ENCODE measurements around the gene PTDSS2.
"Not testable (repeated sequence)": the region's sequence is repeated elsewhere in the genome, so short reads cannot be mapped to it uniquely, and the experiment has no call there.

The PTDSS2 gene

DNA sequence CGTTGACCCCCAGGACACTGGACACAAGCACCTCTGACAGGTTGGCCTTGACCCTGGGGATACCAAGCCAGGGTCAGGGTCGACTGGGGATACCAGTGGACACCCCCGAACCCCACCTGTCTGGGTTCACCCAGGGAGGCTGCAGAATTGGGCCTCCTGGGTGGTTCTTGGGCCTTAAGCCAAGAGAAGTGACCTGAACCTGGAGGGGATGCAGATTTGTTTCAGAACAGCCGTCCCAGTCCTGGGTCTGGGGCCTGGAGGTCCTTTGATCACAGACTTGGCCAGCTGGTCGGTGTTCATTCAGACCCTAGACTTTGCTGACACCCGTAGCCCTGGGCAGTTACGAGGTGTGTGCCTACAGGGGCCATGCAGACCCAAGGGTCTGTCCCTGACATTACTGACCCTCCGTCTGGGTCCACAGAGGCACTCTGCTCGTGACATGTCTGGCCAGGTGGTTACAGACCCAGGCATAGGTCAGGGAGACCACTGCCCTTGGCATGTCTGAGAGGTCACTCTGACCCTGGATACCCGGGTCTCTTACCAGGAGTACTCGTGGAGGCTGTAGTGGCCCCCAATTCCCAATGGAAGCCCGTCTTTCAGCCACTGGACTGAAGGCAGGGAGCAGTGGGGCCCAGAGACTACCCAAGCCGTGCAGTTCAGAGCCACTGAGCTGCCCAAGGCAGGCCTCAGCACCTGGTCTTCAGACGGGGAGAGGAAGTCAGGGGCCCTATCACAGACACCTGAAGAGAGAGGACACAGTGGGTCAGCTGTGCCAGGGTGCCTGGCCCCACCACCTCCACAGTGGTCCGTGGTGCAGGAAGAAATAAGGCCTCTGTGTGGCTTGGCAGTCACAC lies 41.7 kb upstream of the PTDSS2 start:
- H3K4me1 ChIP-seq (ENCODE audit: insufficient read depth, low read length) = peaks cover 12% of the 10 kb centered on the region
- H3K4me3 ChIP-seq (ENCODE audit: low read depth in 1 of 2, low read length in 2 of 2) = no peak overlapping the region
- H3K27me3 ChIP-seq (ENCODE audit: control insufficient read depth in 1 of 2, insufficient read depth in 2 of 2, low read length in 2 of 2) = no peaks in the 10 kb centered on the region
- no peaks in the 10 kb centered on the region for H3K36me3 ChIP-seq (ENCODE audit: insufficient read depth, low read length)
- H3K9me3 ChIP-seq (ENCODE audit: low read length) = no peaks in the 10 kb centered on the region
- no peak overlapping the region for H3K27ac ChIP-seq (ENCODE audit: low read depth, low read length)
- no peak overlapping the region for H3K9ac ChIP-seq (ENCODE audit: low read length)

- Histone ChIP-seq H3K9me3 (ENCODE audit: low read length) (no peaks in the 10 kb centered on the region), H3K9ac (ENCODE audit: low read length) (no peak overlapping the region), H3K4me3 (ENCODE audit: low read depth in 1 of 2, low read length in 2 of 2) (no peak overlapping the region), H3K4me1 (ENCODE audit: insufficient read depth, low read length) (peaks cover 12% of the 10 kb centered on the region), H3K36me3 (ENCODE audit: insufficient read depth, low read length) (no peaks in the 10 kb centered on the region), H3K27ac (ENCODE audit: low read depth, low read length) (no peak overlapping the region), H3K27me3 (ENCODE audit: control insufficient read depth in 1 of 2, insufficient read depth in 2 of 2, low read length in 2 of 2) (no peaks in the 10 kb centered on the region)
Observed at GRCh38 chr11:409008-409599, 41.0 kb upstream of the PTDSS2 start.

DNA sequence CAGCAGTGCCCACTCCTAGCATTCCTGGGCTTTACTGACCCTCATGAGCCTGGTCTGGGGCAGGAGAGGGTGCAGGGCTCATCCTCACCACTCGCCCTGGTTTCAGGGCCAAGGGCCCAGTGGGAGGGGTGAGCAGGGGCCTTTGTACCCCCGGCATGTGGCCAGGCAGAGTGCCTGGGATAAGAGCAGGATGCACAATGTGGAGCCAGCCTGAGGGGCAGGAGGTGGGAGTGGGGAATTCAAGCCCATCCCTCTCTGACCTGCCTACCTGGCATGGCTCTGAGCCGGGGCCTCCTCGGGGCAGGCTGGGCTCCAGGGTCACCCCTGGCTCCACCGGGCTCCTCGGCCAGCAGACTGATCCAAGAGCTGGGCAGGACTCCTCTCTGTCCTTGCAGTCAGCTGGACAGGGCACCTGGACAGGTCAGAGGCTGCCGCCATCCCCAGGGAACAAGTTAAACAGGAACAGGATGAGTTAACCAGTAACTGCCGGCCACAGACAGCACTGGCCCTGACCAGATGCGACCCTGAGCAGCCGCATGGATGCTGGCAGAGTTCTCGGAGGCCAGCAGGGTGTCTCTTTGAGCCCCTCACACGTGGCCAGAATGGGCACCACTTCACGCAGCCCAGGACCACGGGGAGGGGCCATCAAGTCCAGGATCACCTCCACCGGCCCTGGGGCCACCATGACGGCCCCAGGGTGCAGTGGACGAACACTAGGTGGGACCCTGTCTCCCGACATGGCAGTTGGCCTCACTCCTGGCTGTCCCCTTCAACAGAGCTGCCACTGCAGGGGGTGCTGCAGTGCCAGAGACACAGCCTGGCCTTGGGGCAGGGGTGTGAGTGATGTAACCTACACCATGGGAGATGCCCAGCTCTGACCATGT lies 40.2 kb upstream of the PTDSS2 start:
- H3K4me3 ChIP-seq (ENCODE audit: low read depth in 1 of 2, low read length in 2 of 2) = no peak overlapping the region
- no peaks in the 10 kb centered on the region for H3K36me3 ChIP-seq (ENCODE audit: insufficient read depth, low read length)
- H3K9ac ChIP-seq (ENCODE audit: low read length) = no peak overlapping the region
- peaks cover 12% of the 10 kb centered on the region for H3K4me1 ChIP-seq (ENCODE audit: insufficient read depth, low read length)
- H3K9me3 ChIP-seq (ENCODE audit: low read length) = no peaks in the 10 kb centered on the region
- no peak overlapping the region for H3K27ac ChIP-seq (ENCODE audit: low read depth, low read length)
- no peaks in the 10 kb centered on the region for H3K27me3 ChIP-seq (ENCODE audit: control insufficient read depth in 1 of 2, insufficient read depth in 2 of 2, low read length in 2 of 2)

GRCh38 chr11:410711-411110 lies 39.4 kb upstream of the PTDSS2 start:
- H3K9me3 ChIP-seq (ENCODE audit: low read length); H3K4me3 ChIP-seq (ENCODE audit: low read depth in 1 of 2, low read length in 2 of 2); H3K9ac ChIP-seq (ENCODE audit: low read length); H3K36me3 ChIP-seq (ENCODE audit: insufficient read depth, low read length); H3K4me1 ChIP-seq (ENCODE audit: insufficient read depth, low read length); H3K27me3 ChIP-seq (ENCODE audit: control insufficient read depth in 1 of 2, insufficient read depth in 2 of 2, low read length in 2 of 2); H3K27ac ChIP-seq (ENCODE audit: low read depth, low read length): not testable (repeated sequence)

GRCh38 chr11:411520-411919 lies 38.6 kb upstream of the PTDSS2 start:
- H3K4me1 ChIP-seq (ENCODE audit: insufficient read depth, low read length); H3K9ac ChIP-seq (ENCODE audit: low read length); H3K36me3 ChIP-seq (ENCODE audit: insufficient read depth, low read length); H3K4me3 ChIP-seq (ENCODE audit: low read depth in 1 of 2, low read length in 2 of 2); H3K9me3 ChIP-seq (ENCODE audit: low read length); H3K27ac ChIP-seq (ENCODE audit: low read depth, low read length): not testable (repeated sequence)
- peaks cover 0 to 15% of the 10 kb centered on the region in 2 donors for H3K27me3 ChIP-seq (ENCODE audit: control insufficient read depth in 1 of 2, insufficient read depth in 2 of 2, low read length in 2 of 2)

- peaks cover 3 to 25% of the 10 kb centered on the region in 2 donors for H3K27me3 ChIP-seq (ENCODE audit: control insufficient read depth in 1 of 2, insufficient read depth in 2 of 2, low read length in 2 of 2)
- no peak overlapping the region for H3K9ac ChIP-seq (ENCODE audit: low read length)
Observed at GRCh38 chr11:412641-413119, 37.4 kb upstream of the PTDSS2 start.

GRCh38 chr11:413120-414081 lies 36.7 kb upstream of the PTDSS2 start:
- H3K36me3 ChIP-seq (ENCODE audit: insufficient read depth, low read length) = no peaks in the 10 kb centered on the region
- H3K27me3 ChIP-seq (ENCODE audit: control insufficient read depth in 1 of 2, insufficient read depth in 2 of 2, low read length in 2 of 2) = peaks cover 6 to 32% of the 10 kb centered on the region in 2 donors
- no peak overlapping the region for H3K4me3 ChIP-seq (ENCODE audit: low read depth in 1 of 2, low read length in 2 of 2)
- H3K4me1 ChIP-seq (ENCODE audit: insufficient read depth, low read length) = no peaks in the 10 kb centered on the region
- no peak overlapping the region for H3K9ac ChIP-seq (ENCODE audit: low read length)
- no peaks in the 10 kb centered on the region for H3K9me3 ChIP-seq (ENCODE audit: low read length)
- H3K27ac ChIP-seq (ENCODE audit: low read depth, low read length) = no peak overlapping the region

More at GRCh38 chr11:412641-413119, 37.4 kb upstream of the PTDSS2 start:
- H3K4me3 ChIP-seq (ENCODE audit: low read depth in 1 of 2, low read length in 2 of 2) = no peak overlapping the region
- no peaks in the 10 kb centered on the region for H3K9me3 ChIP-seq (ENCODE audit: low read length)
- H3K36me3 ChIP-seq (ENCODE audit: insufficient read depth, low read length) = no peaks in the 10 kb centered on the region
- H3K4me1 ChIP-seq (ENCODE audit: insufficient read depth, low read length) = no peaks in the 10 kb centered on the region
- H3K27ac ChIP-seq (ENCODE audit: low read depth, low read length) = no peak overlapping the region

DNA sequence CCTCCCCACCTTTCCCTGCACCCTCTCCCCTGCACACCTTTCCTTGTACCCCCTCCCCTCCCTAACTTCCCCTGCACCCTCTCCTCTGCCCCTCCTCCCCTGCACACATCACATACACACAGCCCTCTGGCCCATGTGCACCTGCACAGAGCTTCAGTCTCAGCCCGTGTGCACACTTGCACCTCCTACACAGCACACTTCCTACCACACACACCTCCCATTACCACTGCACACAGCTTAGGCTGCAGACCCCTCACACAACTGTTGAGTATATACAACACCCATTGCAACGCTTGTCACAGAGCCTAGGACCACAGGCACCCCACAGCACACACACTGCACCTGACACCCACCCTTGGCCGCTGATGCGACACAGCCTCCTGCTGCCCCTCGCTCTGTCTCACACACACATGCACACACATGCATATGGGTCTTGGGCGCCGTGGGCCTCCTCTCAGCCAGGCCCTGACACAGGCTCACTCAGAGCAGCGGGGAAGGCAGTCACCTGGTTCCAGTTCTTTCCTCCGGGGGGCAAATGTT lies 35.7 kb upstream of the PTDSS2 start:
- H3K9ac ChIP-seq (ENCODE audit: low read length) = no peak overlapping the region
- no peaks in the 10 kb centered on the region for H3K4me1 ChIP-seq (ENCODE audit: insufficient read depth, low read length)
- H3K27ac ChIP-seq (ENCODE audit: low read depth, low read length) = no peak overlapping the region
- H3K4me3 ChIP-seq (ENCODE audit: low read depth in 1 of 2, low read length in 2 of 2) = no peak overlapping the region
- no peaks in the 10 kb centered on the region for H3K36me3 ChIP-seq (ENCODE audit: insufficient read depth, low read length)
- peaks cover 6 to 42% of the 10 kb centered on the region in 2 donors for H3K27me3 ChIP-seq (ENCODE audit: control insufficient read depth in 1 of 2, insufficient read depth in 2 of 2, low read length in 2 of 2)
- no peaks in the 10 kb centered on the region for H3K9me3 ChIP-seq (ENCODE audit: low read length)

GRCh38 chr11:415640-416041 lies 34.4 kb upstream of the PTDSS2 start:
- no peaks in the 10 kb centered on the region for H3K9me3 ChIP-seq (ENCODE audit: low read length)
- no peaks in the 10 kb centered on the region for H3K4me1 ChIP-seq (ENCODE audit: insufficient read depth, low read length)
- H3K9ac ChIP-seq (ENCODE audit: low read length) = no peak overlapping the region
- H3K27ac ChIP-seq (ENCODE audit: low read depth, low read length) = no peak overlapping the region
- H3K36me3 ChIP-seq (ENCODE audit: insufficient read depth, low read length) = no peaks in the 10 kb centered on the region
- no peak overlapping the region for H3K4me3 ChIP-seq (ENCODE audit: low read depth in 1 of 2, low read length in 2 of 2)
- peaks cover 6 to 54% of the 10 kb centered on the region in 2 donors for H3K27me3 ChIP-seq (ENCODE audit: control insufficient read depth in 1 of 2, insufficient read depth in 2 of 2, low read length in 2 of 2)

GRCh38 chr11:416051-416756 lies 33.9 kb upstream of the PTDSS2 start:
- H3K27ac ChIP-seq (ENCODE audit: low read depth, low read length) = no peak overlapping the region
- H3K4me3 ChIP-seq (ENCODE audit: low read depth in 1 of 2, low read length in 2 of 2) = no peak overlapping the region
- H3K36me3 ChIP-seq (ENCODE audit: insufficient read depth, low read length) = no peaks in the 10 kb centered on the region
- H3K4me1 ChIP-seq (ENCODE audit: insufficient read depth, low read length) = no peaks in the 10 kb centered on the region
- peaks cover 6 to 54% of the 10 kb centered on the region in 2 donors for H3K27me3 ChIP-seq (ENCODE audit: control insufficient read depth in 1 of 2, insufficient read depth in 2 of 2, low read length in 2 of 2)
- H3K9me3 ChIP-seq (ENCODE audit: low read length) = no peaks in the 10 kb centered on the region
- H3K9ac ChIP-seq (ENCODE audit: low read length) = no peak overlapping the region
